ENCODE results near the gene POLR3E.

- TF ChIP-seq CTCF (optimal IDR thresholded peaks at IDR 0.05 in 1 of 3, IDR thresholded peaks at IDR 0.05 in 1 of 3, conservative IDR thresholded peaks at IDR 0.05 in 1 of 3; ENCODE audit: extremely low read depth in 1 of 3, insufficient read depth in 2 of 3, low read length in 3 of 3): peak; percentile 63 to 72 (median 67)
- TF ChIP-seq EZH2 (IDR thresholded peaks at IDR 0.05; ENCODE audit: low read length): no peak
Measured at GRCh38 chr16:22318690-22319358, 21.6 kb downstream of the POLR3E start.
